ENCODE data around the gene BTG2. TPM values are rescaled to one million over a fixed set of nuclear protein-coding genes. Genes with fewer than 3 reads are reported as not detected.

Gene BTG2
- total RNA-seq, 2 experiments from 2014 or later = 116 TPM

Other genes with a start within 250 kb of the BTG2 start
- not detected for gene MYOG, start 219.5 kb upstream of the BTG2 start, total RNA-seq
- gene ADORA1, start 177.8 kb upstream of the BTG2 start, total RNA-seq = under 1 TPM in 1 of 2 experiments, not detected in 1; 0.40 TPM
- gene MYBPH, start 129.7 kb upstream of the BTG2 start, total RNA-seq = not detected
- gene CHI3L1, start 118.8 kb upstream of the BTG2 start, total RNA-seq = not detected
- under 1 TPM; 0.15 to 0.55 TPM for gene CHIT1, start 75.8 kb upstream of the BTG2 start, total RNA-seq
- gene FMOD, start 45.6 kb downstream of the BTG2 start, total RNA-seq = under 1 TPM; 0.23 to 0.45 TPM
- gene PRELP, start 170.3 kb downstream of the BTG2 start, total RNA-seq = not detected
- gene OPTC, start 188.6 kb downstream of the BTG2 start, total RNA-seq = not detected